ENCODE data around the gene PPP1R9B.
A peak's percentile ranks its signal among the peaks of the same experiment; 100 is the strongest.

Gene PPP1R9B

DNA sequence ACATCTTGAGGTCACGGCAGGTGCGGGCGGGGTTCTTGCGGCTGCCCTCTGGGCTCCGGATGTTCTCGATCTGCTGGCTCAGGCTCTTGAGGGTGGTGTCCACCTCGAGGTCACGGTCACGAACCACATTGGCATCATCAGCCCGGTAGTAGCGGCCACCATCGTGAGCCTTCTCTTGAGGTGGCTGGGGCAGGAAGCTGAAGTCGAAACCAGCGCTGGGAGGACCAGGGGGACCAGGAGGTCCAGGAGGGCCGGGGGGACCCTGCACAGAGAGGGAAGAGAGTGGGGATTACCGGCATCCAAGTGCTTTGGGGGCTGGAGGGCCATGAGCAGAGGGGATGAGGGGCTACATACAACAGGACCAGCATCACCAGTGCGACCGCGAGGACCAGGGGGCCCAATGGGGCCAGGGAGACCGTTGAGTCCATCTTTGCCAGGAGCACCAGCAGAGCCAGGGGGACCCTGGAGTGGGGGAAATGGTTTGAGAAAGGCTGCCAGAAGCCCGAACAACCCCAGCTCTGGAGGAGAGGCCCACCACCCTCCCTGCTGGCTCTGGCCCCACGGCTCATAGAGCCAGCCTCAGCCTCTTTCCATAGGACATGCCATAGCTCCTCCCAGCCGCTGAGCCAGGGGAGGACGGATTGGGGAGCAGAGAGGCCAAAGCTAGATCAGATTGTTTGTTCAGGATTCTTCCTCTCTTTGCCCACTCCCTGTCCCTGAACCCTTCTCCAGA lies 36.4 kb upstream of the PPP1R9B start:
- DNase-seq = no peak

GRCh38 chr17:50185631-50186471 lies 35.4 kb upstream of the PPP1R9B start:
- DNase-seq = no peak

- peak in 1 of 2 experiments; percentile 18 for DNase-seq
Measured at GRCh38 chr17:50184611-50185398, 34.3 kb upstream of the PPP1R9B start.

- DNase-seq = peak; percentile 35 to 42
Measured at GRCh38 chr17:50184064-50184463, 33.6 kb upstream of the PPP1R9B start.

- peak; percentile 82 to 92 for DNase-seq
Measured at GRCh38 chr17:50183421-50183994, 33.0 kb upstream of the PPP1R9B start.

- no peak for DNase-seq
Measured at GRCh38 chr17:50182783-50183420, 32.4 kb upstream of the PPP1R9B start.

GRCh38 chr17:50181591-50182560 lies 31.4 kb upstream of the PPP1R9B start:
- DNase-seq = no peak

DNA sequence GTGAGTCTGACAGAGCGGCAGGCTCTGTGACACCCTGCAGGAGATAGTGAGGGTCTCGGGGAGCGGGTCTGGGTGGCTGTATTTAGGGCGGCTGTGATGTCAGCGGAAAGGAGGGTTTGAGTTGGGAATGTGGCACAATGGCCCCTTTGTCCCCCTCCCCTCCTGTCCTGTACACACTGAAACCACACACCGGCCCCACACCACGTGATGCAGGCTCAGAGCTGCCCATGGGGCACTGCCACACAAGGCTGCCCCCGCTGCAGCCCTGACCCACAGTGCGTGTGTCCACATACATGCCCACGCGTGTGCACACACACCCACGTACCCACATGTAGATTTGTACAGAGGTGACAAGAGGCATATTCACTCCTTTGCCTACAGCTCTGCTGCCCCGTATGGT lies 30.7 kb upstream of the PPP1R9B start:
- DNase-seq = no peak

GRCh38 chr17:50180620-50181019 lies 30.1 kb upstream of the PPP1R9B start:
- no peak for DNase-seq

- DNase-seq = no peak
Measured at GRCh38 chr17:50180111-50180510, 29.6 kb upstream of the PPP1R9B start.

DNA sequence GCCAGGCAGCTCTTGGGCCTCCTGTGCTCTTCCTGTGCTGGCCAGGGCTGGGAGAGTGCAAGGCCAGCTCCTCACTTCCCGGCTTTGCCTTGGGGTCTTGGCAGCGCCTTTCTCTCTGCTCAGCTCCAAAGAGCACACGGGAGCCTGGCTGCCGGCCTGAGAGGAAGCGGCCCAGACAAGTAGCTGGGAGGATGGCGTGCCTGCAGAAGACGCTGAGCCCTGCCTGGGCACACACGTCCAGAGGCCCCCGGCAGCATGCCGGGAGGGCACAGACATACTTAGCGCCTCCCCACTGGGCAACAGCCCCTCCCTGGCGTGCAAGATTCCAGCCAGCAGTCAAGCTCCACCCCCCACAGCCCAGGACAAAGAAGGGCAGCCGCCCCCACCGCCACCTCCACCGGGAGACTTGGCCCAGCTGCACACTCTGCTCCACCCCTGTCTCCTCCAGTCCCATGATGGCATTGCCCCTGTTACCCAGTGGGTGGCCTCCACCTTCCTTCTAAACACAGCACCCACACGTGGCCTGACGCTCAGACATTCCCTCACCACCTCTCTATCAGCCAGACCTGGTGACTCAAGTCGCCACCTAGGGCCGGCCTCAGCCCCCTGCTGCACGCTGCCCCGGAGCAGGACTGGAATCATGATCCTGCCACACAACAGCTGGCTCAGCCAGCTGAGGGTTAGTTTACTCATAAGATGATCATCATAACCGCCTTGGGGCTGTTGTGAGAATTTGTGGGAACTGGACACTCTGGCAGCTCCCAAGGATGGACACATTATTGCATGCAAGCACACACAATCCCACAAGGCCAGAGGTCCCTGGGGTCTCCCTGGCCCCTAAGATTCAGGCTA lies 27.7 kb upstream of the PPP1R9B start:
- DNase-seq = peak; percentile 42 to 51

GRCh38 chr17:50177476-50177875 lies 27.0 kb upstream of the PPP1R9B start:
- no peak for DNase-seq

DNA sequence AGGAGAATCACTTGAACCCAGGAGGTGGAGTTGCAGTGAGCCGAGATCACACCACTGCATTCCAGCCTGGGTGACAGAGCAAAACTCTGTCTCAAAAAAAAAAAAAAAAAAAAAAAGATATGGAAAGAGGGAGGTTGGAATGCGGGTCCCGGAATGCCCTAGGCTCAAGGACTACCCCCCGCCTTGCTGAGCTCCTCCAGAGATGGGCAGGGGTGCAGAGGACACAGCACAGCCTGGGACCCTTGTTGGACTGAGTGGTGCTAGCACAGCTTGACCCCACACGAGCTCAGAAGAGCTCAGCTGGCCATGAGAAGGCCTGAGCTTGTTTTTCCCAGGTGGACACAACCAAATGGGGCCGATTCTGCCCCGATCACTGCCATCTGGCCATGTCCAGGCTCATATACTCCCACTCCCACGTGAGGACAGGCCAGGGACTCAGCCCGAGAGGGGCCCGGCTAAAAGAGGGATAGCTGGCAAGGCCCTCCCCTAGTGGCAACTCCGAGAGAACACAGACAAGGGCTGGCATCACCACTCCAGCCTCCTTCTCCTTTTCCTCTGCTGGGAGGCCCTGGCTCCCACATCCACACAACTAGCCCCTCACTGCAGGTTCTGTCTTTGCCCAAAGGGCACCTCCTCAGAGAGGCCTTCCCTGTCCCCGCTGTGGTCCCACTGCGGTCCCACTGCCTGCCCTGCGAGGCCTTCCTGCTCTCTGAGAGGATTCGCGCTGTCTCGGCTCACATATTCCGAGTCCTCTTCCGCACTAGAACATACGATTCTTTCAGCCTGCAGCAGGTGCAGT lies 26.3 kb upstream of the PPP1R9B start:
- peak in 1 of 2 experiments; percentile 17 for DNase-seq

GRCh38 chr17:50175035-50175807 lies 24.7 kb upstream of the PPP1R9B start:
- no peak for DNase-seq

DNA sequence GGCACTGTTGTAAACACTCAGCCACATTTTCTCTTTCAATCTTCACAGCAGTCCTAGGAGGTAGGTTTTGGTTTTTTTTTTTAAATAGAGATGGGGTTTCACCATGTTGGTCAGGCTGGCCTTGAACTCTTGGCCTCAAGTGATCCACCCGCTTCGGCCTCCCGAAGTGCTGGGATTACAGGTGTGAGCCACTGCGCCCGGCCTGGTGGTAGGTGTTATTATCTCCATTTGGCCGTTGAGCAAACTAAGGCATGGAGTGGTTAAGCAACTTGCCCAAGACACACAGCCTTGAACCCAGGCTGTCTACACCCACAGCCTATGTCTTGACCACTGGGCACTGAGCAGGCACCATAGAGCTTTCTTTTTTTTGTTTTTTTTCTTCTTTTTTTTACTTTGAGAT lies 24.0 kb upstream of the PPP1R9B start:
- no peak for DNase-seq

DNA sequence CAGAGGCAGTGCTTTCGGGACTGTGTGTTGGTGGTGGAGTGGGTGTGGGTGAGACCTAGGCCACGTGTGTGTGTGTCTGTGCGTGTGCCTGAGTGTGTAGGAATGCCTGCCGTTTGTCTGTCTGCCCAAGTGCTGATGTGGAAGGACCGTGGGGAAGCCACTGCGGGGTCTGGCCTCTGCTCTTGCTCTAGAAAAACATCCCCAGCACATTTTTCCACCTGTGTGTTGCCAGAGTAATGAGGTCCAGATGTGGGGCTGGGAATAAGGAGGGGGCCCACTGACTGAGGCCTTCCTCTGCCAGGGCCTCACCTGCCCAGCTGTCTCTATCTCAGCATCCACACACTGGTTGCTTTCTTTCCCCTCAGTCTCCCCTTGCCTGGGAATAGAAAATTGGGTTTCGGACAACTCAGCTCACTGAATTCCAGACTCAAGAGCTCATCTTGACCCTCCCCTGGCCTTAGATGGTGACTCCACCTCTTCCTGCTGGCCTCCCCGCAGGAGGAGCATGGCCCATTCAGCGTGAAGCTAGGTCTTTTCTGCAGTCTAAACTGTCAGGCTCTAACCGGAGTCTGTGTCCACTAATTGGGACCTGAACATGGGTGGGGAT lies 23.0 kb upstream of the PPP1R9B start:
- DNase-seq = no peak

- DNase-seq = no peak
Measured at GRCh38 chr17:50172936-50173334, 22.5 kb upstream of the PPP1R9B start.

DNA sequence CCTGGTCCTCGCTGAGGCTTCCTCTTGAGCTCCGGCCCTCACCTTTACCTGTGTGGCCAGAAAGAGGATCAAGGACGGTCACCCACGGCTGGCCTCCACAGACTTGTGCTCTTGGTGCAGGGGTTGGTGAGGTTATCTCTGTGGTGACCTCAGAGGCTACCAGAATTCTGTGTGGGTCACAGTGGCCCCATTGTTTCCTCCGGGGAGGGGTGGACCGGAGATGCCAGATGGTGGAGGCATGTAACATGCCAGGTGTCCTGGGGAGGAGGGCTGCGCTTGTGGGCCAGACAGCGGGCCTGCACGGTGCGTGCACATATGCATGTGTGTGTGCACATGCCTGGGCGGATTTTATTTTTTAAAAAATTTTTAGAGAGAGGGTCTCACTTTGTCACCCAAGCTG lies 21.7 kb upstream of the PPP1R9B start:
- DNase-seq = no peak

Data from Kasumi-1 (cell line).